Suppressor macrophage treated with lipopolysaccharide for 4 hours (primary cell): ENCODE data around the gene MEG3.
"Not testable (repeated sequence)": the region's sequence is repeated elsewhere in the genome, so short reads cannot be mapped to it uniquely, and the experiment has no call there.

Experiments
- DNase-seq: peaks from one replicate; pipeline ENCODE4 v3.0.0-alpha.2; 2020

MEG3 gene

DNA sequence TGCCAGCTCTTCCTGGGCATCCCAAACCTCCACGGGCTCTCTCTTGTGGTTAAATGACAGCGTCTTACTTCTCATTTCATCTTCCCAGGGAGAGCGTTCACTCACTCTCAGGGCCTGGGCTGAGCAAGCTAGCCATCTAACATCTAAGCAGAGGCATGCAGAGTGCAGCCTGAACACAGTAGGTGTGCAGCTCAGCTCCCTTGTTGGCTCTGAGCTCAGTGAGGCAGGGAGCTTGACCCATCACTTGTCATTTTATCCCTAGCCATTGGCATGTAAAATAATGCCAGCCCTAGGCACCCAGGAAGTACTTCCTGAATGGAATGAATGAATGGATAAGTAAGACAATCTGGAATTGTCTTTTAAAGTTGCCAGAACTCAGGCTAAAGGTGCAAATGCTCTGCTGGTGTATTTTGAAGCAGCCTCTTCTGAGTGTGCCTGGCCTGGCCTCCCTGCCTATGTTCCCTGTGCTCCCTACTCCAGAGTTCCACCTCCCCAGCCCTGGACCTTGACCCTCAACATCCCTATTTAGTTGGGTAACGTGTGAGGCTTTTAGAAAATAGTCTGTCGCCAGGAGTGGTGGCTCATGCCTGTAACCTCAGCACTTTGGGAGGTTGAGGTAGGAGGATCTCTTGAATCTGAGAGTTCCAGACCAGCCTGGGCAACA, 9.5 kb upstream of the MEG3 start:
- no peak for DNase-seq

DNA sequence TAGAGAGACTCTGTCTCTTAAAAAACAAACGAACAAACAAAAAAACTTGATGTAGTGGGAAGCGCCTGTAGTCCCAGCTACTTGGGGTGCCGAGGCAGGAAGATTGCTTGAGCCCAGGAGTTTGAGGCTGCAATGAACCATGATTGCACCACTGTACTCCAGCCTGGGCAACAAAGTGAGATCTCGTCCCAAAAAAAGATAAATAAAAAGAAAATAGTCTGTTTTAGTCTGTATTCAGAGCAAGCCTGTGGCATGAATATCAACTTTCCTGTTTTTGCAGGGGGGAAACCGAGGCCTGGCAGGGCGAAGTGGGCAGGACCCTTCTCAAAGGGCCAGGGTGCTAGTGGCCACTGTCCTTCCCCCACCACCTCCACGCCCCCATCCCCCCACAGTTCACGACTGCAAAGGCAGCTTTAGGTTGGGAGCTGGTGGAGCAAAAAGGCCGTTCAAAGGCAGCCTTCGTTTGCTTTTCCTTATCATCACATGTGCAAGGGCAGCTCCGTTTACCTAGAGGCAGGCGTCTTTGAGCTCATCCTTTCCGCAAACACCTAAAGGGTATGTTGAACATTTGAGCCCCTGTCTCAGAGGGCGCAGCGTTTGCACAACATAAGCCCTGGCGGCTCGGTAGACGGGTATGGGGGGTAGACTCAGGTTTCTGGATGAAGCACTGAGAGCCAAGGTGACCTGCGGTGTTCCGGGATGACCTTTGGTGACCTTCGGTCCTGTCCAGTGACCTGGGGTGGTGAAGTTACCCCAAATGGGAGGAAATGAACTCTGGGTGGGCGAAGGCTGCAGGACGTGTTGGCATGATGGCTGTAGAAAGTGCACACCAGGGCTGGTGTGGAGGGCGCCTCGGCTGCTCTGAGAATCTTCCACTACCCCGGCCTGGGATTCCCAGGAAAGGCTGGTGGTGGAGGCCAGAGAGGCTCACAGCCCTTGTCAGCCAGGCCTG, 8.7 kb upstream of the MEG3 start:
- DNase-seq, result no peak

DNA sequence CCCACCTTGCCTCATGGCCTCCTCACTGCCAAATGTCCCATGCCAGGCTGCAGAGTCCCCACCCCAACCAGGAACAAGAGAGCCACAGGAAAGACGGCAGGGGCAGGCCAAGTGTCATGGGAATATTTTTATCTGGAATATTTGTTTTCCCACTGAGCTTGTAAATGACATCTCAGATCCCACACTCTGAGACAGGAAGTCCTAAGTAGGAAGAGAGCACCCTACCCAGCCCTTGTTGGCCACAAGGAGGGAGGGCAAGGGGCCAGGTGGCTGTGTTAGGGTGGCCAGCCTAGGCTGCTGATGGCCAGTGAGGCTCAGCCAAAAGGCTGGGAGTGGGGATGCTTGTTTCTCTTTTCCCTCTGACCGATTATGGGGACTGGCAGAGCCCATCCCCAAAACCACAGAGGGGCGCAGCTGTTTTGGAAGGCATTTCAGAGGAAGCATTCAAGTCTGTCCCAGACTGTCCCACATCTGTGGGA, 7.7 kb upstream of the MEG3 start:
- no peak for DNase-seq

DNA sequence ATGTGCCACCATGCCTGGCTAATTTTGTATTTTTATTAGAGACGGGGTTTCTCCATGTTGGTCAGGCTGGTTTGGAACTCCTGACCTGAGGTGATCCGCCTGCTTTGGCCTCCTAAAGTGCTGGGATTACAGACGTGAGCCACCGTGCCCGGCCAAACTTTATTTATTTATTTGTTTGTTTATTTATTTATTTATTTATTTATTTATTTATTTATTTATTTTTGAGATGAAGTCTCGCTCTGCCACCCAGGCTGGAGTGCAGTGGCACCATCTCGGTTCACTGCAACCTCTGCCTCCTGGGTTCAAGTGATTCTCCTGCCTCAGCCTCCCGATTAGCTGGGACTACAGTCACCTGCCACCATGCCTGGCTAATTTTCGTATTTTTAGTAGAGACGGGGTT, 7.0 kb upstream of the MEG3 start:
- not testable (repeated sequence) for DNase-seq

DNA sequence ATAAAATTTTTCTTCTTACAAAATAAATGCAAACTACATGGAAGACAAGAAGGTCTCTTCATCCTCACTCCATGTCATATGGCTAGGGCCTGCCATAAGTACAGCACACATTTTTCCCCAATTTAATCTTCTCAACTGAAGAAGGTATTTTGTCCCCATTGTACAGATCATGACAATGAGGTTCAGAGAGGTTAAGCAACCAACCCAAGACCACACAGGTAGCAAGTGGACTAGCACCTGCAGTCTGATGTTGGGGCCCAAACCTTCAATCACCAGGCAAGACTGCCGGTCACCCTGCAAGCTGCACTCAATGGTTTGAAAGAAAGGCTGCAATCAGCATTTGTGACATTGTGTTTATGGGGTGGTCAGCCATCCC, 6.5 kb upstream of the MEG3 start:
- no peak for DNase-seq

DNA sequence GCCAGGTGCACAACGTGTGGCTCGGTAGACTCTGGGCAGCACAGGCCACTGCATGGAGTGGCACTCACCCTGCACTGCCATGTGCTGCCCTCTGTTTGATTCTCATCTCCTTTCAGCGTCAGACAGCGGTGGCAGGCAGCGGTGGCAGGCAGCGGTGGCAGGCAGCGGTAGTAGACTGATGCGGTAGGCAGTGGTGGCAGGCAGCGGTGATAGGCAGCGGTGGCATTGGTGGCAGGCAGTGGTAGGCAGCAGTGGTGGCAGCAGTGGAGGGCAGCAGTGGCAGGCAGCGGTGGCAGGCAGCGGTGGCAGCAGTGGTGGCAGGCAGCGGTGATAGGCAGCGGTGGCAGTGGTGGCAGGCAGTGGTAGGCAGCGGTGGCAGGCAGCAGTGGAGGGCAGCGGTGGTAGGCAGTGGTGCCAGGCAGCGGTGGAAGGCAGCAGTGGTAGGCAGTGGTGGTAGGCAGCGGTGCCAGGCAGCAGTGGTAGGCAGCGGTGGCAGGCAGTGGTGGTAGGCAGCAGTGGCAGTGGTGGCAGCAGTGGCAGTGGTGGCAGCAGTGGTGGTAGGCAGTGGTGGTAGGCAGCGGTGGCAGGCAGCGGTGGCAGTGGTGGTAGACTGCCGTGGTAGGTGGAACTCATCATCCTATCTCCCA, 6.0 kb upstream of the MEG3 start:
- no peak for DNase-seq

DNA sequence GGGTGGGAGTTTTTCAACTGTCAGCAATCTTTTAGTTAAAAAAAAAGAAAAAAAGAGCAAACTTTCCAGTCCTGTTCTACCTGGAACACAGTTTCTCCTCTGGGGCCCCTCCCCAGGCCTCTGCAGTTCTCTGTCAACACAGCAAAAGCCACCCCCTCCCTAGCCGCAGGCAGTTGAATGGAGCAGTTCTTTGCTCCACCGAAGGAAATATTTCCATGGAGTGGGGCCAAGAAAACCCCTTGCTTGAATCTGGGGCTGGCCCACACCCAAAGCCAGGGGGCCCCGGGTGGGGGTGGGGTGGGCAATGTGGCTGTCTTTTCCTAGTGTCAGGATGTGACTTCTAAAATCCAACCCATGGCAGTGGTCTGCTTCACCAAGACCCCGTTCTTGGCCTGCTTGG, 5.0 kb upstream of the MEG3 start:
- DNase-seq, result no peak

DNA sequence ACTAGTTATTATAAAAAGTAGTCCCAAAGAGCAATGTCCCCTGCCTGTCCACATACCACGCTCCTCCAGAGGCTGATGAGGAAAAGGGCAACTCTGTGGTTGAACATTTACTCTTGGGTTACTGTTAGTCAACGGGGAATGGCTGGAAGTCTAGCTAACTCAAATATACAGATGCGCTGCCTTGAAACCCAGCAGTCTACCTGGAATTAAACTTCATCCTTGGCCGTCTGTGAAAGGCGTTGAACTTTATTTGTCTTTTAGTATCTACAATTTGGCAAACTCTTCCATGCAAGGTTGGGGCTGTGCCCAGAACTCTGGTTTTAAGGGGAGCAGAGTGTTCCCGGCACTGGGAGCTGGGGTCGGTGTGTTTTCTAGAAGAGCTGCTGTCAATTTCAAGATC, 3.9 kb upstream of the MEG3 start:
- no peak for DNase-seq

DNA sequence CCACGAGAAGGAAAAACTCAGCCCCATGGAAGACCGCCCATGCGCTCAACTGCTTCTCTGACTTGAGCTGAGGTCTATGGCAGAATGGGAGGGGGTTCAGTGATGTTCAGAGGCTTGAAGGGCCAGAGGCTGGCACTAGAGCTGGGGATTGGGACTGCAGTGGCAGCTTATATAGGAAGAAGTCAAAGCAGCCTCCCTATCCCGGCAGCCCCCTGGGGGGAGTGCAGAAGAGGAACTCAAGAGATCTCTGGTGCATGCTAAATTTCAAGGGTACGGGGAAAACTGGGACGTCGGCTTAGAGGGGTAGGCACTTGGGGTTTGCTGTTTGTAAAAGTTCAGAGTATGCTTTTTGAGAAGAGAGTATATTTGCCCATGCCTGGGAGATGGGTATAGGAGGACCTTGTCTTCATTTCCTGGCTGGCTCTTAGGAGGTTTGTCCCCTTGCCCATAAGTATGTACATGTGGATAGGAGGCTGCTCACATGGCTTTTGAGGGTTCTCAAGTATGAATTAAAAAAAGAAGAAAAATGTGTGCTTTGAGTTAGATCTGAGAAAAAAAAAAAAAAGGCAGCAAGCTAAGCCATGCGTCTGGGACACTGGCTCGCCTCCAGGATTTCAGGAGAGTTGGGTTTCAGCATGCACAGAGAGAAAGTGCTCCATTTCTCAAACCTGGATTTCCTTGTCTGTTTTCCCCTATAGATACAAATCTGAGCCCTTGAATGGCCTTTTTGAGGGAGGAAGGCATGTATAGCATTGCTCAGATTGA, 3.2 kb upstream of the MEG3 start:
- DNase-seq, result no peak

DNA sequence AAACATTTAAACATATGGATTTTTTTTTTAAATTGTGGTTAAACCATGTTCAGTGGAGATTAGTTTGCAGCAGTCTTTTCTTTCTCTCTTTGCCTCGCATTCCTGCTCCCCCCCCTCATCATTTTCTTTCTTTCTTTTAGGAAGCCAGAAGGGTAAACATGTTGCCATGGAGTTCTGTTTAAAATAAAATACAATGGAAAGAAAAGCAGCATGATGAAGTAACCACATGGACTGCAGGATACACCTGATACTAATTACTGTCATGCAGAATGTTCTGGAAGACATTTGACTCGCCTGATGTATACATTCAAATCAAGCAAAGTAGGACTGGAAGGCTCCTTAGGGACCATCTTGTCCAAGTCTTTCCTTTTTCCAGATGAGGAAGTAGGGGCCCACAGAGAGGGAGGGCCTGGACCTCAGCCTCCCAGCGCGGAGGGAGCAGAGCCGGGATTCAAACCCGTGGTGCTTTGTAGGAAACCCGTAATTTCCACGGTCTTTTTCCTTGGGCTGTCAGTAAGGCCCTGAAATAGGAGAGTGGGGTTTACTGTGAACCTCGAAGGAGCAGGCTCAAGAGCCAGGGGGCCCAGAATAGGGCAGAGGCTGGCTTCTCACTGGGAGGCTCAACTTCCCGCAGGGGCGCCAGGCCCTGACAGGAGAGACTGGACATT, 2.4 kb upstream of the MEG3 start:
- no peak for DNase-seq

DNA sequence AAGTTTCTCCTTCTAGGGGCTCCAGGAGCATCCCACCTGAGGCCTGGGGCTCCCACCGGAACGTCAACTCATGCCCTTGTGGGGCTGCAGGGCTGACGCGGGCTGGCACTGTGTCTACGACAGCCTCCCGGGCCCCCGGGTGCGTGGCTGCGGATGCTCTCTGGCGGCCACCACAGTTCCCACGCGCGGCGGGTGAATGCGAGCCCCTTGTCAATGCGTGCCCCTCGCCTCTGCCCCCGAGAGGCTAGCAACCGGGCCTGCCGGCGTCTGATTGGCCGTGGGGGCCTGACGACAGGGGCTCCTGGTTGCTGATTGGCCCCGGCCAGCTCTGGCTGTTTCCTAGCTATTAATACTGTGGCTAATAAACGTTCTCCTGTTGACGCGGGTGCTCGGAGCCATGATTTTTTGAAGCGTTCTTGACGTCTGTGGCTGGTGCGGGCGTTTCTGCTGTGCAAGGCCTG, 1.8 kb upstream of the MEG3 start:
- no peak for DNase-seq

DNA sequence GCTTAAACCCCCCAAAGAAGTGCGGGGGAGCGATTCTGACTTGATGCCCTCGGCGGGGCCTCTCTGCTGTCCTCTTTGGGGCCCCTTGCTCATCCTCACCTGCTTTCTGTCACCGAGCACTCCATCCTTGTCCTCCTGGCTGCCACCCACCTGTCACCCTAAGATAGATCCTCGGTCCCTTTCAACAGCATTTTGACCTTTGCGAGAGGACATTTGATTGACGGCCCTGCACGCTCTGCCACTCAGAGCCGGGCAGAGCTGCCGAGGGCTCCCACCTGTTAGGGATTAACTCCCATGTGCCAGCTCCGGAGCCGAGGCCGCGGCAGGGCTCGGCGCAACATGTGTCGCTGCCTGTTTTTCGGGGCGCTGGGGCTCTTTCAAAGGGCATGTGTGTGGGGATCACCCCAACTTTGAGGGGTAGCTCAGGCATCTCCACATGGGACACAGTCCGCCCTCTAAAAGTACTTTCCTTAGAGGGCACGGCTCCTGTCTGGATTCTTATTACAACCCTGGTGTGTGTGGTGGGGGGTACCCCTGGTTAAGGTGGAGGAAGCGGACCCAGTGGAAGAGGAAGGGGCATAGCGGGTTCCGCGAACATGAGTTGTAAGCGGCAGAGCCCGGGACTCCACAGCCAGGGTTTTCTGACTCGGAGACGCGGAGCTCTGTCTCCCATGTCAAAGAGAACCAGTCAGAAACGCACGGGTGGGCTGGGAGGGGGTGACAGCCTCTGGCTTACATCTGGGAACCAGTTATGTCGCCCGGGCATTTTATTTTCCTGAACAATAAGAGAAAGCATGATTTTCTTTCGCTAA, 811 bp upstream of the MEG3 start:
- DNase-seq, result no peak

DNA sequence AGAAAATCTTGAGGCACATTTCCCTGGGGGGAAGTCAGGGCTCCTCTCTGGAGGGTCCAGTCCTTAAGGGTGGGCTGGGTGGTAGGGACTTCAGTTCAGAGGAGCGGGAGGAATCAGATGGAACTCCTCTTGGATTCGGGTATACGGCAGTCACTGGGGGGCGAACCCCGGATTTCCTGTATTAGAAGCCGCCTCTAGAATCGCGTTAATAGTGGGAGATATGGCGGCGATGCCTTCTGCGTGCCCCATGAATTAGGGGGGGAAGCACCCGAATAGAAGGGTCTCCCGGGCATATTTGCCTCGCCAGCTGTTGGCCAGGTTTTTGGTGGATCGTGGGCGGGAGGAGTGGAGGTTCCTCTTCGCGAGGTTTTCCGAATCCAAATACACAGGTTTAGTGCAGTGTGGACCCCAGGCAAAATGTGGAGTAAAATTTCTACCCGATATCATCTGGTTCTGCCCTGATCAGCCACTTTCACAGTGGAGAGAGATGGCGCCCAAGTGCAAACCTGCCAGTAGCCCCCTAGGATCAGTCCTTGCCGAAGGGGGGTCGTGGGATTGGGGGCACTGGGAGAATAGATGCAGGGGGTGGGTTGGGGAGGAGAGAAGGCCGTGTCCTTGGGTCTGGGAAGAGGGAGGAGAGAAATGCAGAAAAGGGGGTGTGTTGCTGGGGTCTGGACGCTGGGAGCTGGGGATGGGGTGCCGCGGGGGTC, 628 bp downstream of the MEG3 start:
- DNase-seq, result no peak

DNA sequence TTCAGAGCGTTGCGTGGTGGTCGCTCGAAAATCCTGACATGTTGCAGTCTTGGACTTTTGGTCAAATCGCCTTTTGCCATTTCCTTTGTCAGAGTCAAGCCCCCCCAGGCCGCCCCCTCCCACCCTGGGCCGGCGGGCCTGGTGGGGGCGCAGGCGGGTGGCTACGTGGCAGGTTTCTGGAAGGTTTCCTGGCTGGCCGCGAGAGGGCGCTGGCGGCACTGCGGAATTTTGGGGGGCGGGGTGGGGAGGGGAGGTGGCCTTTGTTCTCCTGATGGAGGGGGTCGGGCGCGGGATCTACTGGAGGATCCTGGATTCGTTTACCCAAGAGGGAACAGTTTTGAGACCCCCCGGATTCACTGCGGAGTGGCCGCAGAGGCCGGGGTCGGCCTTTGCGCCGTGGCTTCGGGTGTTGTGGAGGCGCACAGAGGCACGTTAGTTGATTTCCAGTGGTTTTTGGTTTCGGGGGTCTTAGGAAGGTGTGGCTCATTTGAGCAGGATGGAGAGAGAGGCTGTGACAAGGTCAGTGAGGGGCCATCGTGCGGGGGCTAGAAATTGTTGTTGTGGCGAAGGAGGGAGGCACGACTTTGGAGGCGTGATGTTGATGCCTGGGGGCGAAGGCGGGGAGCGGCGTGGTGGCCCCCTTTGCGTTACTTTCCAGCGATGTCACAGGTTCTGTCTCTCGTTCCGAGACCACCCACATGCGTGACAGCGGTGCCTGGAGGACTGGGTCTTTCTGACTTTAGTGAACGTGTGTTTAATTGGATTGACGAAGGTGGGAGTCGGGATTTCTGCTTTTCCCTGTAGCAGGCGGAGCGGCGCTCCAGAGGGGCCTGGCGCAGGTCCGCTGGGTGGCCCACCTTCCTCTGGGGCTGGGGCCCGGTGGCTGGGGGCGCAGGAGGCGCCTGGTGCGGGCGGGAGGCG, 1.4 kb downstream of the MEG3 start:
- no peak for DNase-seq

DNA sequence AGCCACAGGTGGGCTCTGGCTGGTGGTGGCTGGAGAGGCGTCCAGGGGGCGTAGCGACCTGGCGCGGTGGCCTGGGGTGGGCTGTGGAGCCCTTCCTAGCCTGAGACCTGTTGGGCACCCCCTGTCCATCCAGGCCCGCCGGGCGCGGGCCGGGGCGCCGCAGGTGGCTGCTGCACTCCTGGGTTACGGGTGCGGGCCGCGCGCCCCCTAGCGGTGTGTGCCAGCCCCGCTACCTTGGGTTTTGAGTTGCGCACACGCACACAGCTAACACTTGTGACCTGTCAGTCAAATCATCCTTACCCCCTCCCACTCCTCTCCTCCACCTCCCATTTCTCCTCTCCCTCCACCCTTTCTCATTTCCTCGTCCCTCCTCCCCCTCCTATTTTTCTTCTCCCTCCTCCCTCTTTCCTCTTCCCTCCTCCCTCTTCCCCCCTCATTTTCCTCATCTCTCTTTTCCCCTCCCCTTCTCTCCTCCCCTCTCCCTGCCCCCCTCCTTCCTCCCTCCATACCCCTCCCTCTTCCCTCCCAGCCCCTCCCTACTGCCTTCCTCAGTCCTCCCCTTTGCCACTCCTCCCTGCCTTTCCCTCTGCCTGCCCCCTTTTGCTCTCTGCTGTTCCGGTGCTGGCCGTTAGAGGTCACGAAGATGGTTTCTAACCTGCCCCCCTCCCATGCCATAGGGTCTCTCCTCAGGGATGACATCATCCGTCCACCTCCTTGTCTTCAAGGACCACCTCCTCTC, 2.3 kb downstream of the MEG3 start:
- DNase-seq, result no peak

DNA sequence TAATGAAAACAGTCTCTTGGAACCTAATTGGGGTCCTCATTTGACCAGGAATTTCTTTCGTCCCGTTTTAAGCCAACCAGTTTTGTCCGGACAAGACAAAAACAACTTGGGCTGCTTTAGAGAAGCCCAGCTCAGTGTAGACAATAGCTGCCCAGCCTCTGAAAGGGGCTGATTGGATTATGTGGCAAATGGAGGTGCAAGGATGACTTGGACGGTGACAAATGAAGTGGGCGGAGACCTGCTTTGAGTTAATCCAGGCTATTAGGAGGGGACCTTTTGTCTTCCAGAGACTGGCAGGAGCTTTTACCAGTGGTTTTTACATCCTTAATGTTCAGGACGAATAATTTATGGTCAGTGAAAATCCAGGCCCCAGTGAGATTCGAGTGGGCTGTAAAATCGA, 4.8 kb downstream of the MEG3 start:
- no peak for DNase-seq

DNA sequence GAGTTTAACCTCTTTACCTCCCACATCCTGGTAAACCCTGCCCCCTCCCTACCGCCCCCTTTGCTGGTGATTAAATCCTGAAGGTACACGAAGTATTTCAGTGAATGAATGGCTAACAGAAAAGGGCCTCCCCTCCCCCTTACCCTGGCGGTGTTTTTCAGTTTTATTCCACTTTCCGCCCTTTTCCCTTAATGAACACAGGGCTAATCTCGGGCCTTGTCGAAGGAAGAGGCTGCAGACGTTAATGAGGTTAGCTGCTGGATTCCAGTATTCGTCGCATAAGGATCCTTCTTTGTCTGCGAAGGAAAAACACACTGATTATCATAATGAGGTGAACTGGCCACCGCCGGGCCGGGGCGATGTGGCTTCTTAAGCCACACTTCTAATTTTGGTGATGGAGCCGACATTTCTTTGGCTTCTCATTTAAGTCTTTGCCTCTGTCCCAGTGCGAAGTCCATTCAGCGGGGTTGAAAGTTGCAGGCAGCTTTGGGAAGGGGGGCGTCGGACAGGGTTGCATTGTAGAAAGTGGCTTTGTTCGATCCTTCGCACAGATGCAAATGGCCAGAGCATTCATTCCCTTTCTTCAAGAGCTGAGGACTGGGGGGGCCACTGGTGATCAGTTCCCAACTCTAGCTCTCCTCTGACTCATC, 6.5 kb downstream of the MEG3 start:
- no peak for DNase-seq

DNA sequence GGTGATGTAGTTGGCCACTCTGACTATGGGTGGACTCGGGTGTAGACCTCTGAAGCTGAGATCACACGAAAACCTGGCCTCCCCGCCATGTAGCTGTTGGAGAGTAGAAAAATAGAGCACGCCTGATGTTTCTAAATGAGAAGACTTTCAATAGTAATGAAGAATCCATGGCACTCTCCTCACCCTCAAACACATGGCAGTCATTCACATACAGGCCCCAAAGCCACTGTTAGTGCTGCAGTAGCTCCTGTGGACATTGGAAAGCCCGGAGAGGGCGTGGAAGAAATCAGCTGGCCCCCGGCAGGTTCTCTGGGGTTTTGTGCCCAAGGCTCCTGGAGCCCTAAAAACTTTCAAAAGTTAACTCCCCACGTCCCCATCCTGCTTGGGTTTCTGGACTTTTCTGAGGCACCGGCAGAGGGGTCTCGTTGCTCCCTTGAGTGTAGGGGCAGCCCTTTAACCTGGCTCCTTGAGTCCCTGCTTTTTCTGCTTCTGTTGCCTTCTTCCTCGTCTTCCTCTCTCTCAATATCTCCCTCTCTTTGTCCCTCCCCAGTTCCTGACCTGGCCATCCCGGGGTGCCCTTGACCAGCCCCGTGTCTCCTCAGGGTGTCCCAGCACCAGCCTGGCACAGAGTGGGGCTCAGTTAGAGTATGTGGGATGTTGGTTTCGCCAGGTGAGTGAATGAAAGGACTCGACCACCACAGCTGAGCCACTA, 8.3 kb downstream of the MEG3 start:
- no peak for DNase-seq
